Anterior cingulate cortex (tissue), 58 donors: ENCODE results near the gene MBD6.

Experiments
- DNase-seq, 58 donors: peaks; one replicate each; lab custom pipeline; 2025; lab: John Stamatoyannopoulos, UW

The MBD6 gene, protein sequence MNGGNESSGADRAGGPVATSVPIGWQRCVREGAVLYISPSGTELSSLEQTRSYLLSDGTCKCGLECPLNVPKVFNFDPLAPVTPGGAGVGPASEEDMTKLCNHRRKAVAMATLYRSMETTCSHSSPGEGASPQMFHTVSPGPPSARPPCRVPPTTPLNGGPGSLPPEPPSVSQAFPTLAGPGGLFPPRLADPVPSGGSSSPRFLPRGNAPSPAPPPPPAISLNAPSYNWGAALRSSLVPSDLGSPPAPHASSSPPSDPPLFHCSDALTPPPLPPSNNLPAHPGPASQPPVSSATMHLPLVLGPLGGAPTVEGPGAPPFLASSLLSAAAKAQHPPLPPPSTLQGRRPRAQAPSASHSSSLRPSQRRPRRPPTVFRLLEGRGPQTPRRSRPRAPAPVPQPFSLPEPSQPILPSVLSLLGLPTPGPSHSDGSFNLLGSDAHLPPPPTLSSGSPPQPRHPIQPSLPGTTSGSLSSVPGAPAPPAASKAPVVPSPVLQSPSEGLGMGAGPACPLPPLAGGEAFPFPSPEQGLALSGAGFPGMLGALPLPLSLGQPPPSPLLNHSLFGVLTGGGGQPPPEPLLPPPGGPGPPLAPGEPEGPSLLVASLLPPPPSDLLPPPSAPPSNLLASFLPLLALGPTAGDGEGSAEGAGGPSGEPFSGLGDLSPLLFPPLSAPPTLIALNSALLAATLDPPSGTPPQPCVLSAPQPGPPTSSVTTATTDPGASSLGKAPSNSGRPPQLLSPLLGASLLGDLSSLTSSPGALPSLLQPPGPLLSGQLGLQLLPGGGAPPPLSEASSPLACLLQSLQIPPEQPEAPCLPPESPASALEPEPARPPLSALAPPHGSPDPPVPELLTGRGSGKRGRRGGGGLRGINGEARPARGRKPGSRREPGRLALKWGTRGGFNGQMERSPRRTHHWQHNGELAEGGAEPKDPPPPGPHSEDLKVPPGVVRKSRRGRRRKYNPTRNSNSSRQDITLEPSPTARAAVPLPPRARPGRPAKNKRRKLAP

GRCh38 chr12:57522011-57522886 lies at the start of gene MBD6:
Gene MBD6 (plus strand): TSS chr12:57522824. CDS start chr12:57524304, 1,480 bp downstream.
- peak; percentile 52 to 97 (median 87) for DNase-seq

GRCh38 chr12:57473392-57473791 lies 49.2 kb upstream of the MBD6 start:
- no peak for DNase-seq

DNA sequence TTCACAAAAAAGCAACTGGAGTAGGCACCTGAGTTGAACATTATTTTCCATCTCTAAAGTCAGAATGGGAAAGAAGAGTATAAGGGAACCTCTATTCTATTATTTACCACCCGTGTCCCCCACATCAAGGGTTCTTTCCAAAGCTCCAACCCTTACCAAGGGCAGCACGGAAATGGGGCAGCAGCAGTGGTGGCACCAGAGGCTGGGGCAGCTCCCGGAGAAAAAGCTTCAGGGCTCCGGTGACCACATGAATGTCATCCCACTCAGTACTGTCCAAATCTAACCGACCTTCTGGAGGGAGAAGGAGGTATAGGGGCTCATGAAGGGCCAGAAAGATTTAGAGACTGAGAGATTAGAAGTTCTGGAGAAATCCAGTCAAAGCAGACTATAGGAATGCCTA lies 48.7 kb upstream of the MBD6 start:
- no peak for DNase-seq

DNA sequence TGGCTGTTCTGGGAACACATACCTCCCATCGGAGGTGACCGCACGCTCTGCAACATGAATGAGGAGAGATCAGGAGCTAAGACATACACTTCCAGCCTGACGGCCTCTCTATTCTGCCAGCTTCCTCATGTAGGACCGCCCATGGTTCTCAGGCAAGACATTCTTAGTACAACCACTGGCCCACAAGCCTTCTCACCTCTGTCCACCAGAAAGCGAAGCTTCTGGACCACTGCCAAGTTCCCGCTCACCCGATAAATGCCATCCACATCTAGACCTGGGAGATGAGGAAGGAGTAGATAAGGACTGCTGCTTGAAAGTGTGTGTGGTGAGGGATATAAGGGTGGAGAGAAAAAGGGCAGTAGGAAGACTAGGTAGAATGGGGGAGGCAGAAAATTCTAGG lies 48.2 kb upstream of the MBD6 start:
- no peak for DNase-seq

DNA sequence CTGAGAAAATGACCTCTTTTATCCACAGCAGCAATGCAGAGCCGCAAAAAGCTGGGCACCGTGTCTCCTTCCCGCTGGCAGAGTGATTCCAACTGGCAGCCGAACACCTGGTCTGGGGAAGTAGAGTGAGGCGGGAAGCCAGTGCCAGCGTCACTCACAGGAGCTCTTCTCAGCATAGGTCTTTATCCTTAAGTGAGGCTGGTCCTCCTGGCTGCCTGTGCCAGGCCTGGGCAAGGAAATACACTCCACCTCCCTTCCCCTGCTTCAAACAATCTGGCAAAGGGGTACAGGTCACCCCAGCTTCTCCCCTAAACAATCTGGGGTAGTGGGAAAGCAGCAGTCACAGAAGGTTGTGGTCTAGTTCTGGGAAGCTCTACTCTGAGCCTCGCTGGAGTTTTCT lies 47.8 kb upstream of the MBD6 start:
- no peak for DNase-seq

- DNase-seq, result peak in 6 of 58 donors; percentile 2 to 25 (median 12)
Observed at GRCh38 chr12:57475271-57476161, 47.1 kb upstream of the MBD6 start.

- no peak for DNase-seq
Observed at GRCh38 chr12:57476162-57476992, 46.2 kb upstream of the MBD6 start.

DNA sequence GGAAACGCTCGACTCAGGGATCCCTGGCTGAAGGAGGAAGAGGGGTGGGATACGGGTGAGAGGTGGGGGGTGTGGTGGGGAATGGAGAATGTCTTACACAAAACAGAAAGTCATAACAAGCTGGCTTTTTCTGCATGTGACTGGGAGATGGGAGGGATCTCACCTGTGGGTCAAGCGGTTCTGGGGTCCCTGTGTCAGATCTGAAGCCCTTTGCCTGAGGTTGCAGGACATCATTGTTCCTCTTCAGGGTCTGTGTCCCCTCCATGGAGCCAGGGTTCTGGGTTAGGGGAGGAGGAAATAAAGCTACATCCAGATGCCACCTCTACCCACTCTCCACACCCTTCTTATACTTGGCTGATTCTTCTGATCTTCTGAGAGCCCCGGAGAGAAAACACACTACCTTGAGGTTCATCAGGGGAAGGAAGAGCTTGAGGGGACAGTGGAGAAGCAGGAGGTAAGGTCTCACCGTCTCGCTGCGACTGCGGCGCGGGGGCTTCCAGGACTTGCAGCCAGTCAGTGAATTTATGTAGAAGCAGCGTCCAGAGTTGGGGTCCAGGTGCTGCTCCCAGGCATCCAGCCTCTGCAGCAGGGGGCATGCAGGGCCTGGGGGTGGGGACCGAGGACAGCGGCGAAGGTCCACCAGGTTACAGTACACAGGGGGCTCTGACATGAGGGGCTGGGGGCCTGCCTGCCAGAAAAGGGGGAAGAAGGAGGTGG lies 45.5 kb upstream of the MBD6 start:
- no peak for DNase-seq

DNA sequence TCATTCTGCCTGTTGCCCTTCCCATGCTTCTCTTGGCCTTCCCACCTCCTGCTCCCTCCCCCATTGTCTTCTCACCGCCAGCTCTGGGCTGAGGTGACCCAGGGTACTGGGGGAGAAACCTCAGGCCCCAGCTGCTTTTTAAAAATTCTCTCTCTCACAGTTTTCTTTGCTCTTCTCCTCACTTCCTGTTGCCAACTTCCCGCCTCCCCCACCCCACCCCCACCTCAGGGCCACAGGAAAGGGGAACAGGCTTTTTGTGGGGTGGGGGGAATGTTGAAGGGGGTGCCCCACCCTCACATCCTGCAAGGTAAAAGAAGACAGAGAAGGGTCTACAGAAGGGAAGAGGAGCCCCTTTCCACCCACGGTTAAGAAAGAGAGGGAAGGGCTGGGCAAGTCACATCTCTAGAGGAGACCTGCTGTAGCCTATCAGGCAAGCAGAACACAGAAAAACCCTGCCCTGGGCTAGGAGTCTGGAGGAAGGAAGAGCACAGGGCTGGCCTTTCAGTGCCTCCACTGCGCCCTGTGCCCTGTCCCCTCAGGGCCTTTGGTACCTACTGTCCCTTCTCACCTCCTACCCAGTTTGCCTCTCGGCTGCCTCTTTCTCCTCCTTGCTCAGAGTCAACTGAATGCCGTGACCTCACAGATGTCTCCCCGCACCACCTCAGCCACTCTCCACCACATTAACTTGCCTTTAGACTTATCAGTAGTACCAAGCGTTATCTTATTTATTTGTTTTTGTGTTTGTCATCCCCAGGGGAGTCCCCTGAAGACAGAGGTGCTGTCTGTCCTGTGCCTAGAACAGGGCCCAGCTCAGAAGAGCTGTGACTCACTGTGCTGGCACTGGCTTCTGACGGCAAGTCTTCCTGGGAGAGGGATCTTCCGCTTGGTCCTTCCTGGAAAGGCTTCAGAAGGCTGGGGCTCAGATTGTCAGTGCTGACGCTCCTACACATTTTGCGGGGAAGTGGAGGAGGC lies 44.6 kb upstream of the MBD6 start:
- peak in 3 of 58 donors; percentile 5 to 19 (median 7) for DNase-seq

- no peak for DNase-seq
Observed at GRCh38 chr12:57479043-57479375, 43.6 kb upstream of the MBD6 start.

DNA sequence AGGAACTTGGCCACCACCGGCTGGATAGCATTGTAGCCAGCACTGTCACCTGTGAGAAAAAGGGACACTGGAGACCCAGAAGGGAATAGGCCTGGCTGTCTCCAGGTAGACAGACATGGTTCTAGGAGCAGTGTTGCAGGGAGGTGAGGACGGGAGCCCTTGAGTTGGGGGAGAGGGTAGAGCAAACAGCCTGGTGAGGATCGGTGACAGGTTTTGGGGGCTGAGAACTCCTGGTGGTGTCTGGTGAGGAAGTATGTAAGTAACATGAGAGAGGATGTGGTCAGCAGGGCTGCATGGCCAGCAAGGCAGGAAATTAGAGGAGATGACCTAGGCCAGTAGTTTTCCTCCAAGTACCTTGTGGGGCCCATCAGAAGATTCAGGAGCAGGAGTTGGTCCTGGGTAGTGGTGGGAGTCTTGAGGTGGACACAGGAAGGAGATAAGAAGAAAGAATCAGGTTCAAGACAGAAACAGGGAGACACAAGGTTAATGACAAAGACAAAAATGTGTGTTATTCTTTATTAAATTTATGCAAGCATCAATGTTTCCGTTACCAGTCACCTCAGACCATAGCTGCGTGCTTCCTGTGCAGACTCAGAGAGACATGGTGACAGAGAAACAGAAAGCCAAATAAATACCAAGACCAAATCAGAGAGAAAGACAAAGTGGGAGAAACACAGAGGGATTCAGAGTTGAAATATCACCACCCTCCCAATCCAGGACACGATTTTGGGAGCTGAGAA lies 43.1 kb upstream of the MBD6 start, which contains the start of gene ARHGAP9:
TSS of gene ARHGAP9 (minus strand) at position 491 of the 740 bp plus-strand sequence. CDS start at position 31, 460 bp downstream.
- no peak for DNase-seq

DNA sequence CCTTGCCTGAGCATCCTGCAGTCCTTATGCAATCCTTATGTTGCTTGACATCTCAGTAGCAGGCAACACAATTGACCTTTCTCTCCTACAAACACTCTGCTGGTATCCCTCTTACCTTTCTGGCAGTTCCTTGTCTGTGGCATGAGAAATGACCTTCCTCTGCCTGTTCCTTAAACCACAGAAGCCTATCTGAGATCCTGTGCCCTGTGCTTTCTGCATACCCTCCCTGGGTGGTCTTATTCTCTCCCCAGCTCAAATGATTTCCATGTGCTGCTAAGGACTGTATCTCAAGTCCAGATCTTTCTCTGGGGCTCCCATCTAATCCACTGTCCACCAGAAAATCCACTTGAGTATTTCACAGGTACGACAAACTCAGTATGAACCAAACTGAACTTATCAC lies 41.0 kb upstream of the MBD6 start:
- DNase-seq, result no peak

DNA sequence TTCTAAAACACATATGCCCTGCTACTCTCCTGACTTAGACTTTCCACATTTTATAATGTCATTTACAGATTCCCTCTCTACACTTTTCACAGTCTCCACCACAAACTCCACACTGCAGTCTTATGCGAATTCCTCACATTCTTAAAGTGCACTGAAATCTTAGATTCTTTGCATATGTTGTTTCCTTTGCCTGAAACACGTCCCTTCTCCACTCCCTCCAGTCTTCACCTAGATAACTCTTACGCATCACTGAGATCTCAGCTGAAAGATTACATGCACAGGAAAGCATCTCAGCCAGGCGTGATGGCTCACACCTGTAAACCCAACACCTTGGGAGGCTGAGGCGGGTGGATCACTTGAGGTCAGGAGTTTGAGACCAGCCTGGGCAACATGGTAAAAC lies 39.2 kb upstream of the MBD6 start:
- no peak for DNase-seq

GRCh38 chr12:57485695-57486094 lies 36.9 kb upstream of the MBD6 start:
- no peak for DNase-seq

DNA sequence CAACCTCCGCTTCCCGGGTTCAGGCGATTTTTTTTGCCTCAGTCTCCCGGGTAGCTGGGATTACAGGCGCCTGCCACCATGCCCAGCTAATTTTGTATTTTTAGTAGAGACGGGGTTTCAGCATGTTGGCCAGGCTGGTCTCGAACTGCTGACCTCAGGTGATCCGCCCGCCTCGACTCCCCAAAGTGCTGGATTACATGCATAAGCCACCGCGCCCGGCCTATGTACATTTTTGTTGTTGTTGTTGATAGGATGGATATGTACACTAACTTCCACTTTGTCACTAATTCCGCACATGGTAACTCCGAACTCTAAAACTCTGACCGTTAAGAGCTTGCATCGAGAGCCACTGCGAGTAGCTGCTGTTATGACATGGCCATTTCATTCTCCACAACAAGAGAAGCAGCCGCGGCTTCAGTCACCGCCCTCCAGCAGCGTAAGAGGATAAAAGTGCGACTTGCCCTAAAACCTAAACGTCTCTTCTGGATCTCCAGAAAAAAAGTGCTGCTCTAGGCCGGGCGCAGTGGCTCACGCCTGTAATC lies 35.5 kb upstream of the MBD6 start:
- DNase-seq, result peak in 1 of 58 donors; percentile 37
